ENCODE measurements around the gene CADM1.

DNA sequence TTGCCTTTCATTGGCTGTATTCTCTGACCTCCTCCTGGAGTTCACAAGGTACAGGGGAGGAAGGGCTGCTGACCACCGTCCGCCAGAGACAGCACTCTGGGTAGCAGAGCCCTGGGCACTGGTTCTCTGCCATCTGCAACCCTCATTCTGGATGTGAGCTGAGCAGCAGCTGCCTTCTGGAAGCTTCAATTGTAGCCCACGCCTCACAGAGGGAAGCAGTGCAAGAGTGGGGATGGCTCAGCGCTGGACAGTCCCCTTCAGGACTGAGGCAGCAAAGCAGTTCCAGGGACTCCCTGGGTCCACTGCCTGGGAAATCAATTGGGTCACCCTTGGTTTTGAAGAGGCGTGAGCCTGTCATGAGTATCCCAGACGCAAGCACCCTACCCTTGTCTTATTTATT is 346.2 kb downstream of the CADM1 start:
- TF ChIP-seq, protein P1, sequence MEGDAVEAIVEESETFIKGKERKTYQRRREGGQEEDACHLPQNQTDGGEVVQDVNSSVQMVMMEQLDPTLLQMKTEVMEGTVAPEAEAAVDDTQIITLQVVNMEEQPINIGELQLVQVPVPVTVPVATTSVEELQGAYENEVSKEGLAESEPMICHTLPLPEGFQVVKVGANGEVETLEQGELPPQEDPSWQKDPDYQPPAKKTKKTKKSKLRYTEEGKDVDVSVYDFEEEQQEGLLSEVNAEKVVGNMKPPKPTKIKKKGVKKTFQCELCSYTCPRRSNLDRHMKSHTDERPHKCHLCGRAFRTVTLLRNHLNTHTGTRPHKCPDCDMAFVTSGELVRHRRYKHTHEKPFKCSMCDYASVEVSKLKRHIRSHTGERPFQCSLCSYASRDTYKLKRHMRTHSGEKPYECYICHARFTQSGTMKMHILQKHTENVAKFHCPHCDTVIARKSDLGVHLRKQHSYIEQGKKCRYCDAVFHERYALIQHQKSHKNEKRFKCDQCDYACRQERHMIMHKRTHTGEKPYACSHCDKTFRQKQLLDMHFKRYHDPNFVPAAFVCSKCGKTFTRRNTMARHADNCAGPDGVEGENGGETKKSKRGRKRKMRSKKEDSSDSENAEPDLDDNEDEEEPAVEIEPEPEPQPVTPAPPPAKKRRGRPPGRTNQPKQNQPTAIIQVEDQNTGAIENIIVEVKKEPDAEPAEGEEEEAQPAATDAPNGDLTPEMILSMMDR (IDR thresholded peaks at IDR 0.05), result no peak
- TF ChIP-seq POLR2A (IDR thresholded peaks at IDR 0.05), result no peak

Measured in heart left ventricle (tissue), 13 donors.